RPMI7951 (cell line): ENCODE measurements around the gene USP35. TPM values are rescaled to one million over a fixed set of nuclear protein-coding genes. Genes with fewer than 3 reads are reported as not detected.
A peak's percentile ranks its signal among the peaks of the same experiment; 100 is the strongest.
"Not testable (repeated sequence)": the region's sequence is repeated elsewhere in the genome, so short reads cannot be mapped to it uniquely, and the experiment has no call there.

Experiments
- DNase-seq: peaks from one replicate; pipeline ENCODE4 v3.0.0-alpha.2; 2012; ENCODE audit warnings: low read depth
- total RNA-seq: library from RNA; depleted of rRNA; stranded (reverse); fragments of >200 nt; shearing (Covaris generic); gene quantifications from 2 replicates; pipeline ENCODE4 v1.2.3, GENCODE V29; 2014

USP35 gene
- total RNA-seq, 1 experiment from 2014 or later, result 3.8 TPM

DNA sequence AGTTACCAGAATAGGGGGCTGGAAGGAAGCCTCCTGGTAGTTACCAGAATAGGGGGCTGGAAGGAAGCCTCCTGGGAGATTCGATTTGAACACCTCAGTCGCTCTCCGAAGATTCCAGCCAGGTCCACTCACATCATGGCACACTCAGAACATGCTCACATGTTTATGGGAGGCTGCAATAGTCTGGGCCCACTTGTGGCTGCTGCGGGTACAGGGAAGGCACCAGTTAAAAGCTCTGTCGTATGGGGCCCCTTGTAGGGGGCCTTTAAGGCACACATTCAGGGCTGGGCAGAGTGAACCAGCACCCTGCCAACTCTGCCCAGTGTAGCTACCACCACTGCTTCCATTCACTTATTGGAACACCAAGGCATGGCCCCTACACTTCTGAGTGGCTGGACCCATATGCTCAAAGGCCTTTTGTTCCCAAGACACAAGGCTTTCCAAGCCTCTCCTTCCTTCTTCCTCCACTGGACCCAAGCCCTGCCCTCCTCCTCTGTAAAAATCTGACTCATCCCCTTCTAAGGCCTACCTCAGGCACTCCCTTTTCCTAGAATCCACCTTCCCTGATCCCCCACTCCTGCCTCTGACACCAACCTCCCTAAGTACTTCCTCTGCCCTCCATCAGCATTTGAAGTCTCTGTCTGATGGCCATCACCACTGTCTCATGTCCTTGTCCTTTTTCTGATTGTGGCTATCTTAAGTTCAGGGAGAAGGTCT, 28.0 kb downstream of the USP35 start:
- peak; percentile 7 for DNase-seq

DNA sequence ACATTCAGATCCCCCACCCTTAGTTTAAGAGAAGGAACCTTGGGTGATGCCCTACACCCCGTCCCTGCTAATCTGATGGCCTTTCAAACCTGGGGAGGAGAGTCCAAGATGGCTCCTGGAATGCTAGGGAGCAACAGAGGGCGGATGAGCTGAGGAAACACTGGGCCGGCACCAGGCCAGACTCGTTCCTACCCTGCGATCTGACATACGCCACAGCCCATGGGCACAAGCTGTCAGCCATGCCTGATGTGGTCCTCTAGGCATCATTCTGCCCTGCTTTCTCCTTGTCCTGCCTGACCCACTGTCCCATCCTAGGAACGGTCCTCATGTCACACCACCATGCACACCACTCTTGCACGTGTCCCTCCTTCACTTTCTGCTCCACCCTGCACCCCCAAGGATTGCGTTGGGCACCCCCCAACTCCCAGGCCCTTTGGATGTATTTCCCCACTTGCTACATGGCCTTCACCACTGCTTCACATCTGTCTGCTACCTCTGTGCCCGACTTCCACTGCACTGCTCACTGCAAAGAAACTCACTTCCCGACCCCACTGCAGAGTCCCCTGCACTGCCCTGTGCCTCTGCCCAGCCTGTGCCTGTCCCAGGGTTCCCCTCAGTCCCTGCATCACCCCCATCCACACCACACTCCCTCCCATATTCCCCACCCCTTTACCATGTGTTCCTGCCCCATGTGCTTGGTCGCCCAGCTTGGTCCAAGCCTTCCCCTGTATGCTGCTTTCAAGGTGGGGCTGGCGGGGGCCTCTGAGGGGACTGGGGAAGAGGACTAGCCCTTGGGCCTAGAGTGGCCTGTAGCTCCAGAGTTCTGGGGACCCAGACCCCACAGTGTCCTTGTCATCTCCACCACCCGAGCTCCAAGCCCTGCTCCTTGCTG, 29.2 kb downstream of the USP35 start:
- DNase-seq, result no peak

DNA sequence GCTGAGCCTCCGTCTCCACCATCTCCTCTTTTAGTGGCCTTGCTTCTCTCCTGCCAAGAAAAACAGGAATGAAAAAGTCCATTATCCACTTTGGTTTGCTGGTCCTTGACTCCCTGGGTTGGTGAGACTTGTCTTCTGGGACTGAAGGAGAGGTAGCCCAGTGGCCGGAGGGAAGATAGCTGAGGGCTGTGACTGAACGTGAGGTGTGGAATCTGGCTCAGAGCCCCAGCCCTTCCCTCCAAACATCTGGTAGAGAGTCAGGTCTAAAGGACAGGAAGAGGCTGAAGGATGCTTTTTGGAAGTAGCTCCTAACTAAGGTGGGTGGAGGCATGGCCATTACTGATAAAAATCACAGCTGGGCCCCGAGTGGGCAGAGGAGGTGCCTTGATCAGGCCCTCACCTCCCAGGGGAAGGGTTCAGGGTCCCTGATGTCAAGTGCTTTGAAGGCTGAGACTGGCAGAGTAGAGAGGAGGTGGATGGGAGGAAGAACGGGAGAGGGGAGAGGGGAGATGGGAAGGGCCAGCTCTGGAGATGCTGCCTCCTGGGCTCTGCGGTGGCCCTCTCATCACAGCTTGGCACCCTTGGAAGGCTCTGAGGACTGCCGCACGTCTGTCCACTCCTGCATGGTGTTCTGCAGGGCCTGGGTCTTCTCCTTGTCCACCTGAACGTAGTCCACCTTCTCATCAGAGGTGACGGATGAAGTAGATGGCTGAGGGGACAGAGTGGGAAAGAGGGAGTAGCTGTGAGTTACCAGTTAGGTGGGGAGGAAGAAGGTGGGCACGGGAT, 30.2 kb downstream of the USP35 start:
- no peak for DNase-seq

DNA sequence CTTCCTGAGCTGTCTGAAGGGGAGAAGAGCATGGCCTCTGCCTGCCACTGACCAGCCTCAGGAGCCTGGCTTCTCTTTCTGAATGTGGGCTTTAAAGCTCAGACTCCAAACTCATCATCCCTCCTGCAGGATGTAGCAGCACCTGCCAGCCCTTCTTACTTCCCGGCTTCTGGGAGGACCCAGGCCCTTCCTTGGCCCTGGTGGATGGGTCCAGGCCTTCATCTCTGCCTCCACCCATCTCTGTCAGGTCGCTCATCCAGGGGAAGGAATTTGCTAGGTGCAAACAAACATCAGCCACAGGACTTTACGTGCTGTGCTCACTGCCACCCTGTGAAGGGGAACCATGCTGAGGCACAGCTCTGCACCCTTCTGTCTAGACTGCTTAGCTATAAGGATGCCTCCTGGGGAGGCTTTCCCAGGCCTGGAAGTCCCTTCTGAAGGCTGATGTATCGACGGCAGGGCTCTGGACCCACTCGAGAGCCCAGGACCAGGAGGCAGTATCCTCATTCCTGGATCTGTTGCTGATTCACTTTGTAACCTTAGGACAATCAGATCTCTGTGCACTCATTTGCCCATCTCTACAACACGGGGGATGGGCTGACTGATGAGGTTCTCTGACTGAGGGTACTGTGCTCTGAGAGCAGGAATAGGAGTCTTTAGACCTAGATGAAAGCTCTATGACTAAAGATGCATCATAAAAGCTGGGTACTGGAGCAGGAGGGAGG, 30.9 kb downstream of the USP35 start:
- no peak for DNase-seq

DNA sequence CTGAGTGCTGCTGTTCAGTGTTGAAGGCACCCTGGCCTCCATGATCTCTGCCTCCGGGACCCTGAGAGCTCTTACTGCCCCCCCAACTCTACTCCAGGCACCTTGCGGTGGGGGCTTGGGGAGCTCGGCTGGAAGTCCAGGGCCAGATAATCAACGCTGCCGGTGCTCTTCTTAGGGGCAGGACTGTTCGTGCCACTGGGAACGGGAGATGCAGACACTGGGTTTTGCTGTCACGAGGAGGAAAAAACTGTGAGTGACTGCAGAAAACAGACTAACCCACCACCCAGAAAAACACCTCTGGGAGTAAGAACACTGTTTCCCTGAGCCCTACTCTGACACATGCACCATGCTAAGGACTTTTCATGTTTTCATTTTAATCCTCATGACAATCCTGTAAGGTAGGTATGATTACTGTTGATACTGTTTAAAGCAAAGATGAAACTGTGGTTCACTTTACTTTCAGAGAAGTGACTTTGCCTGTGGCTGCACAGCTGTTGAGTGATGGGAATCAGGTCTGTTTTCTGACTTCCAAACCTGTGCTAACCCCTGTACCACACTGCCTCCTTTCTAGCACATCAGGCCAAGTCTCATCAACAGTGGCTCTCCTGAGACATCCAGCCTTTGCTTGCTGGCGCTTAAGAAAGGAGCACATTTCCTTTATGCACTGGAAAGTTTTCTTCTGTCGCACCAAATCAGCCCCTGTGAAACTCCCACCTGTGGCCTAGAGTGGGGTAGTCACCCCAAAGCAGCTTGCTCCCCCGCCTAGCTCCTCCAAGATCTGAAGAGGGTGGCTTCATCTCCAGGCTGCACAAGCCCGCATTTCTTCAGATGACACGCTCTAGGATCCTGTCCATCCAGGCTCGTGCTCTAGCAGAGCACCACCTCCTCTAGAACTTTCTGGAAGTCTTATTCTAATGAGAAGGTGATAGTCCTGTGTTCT, 31.8 kb downstream of the USP35 start:
- no peak for DNase-seq

DNA sequence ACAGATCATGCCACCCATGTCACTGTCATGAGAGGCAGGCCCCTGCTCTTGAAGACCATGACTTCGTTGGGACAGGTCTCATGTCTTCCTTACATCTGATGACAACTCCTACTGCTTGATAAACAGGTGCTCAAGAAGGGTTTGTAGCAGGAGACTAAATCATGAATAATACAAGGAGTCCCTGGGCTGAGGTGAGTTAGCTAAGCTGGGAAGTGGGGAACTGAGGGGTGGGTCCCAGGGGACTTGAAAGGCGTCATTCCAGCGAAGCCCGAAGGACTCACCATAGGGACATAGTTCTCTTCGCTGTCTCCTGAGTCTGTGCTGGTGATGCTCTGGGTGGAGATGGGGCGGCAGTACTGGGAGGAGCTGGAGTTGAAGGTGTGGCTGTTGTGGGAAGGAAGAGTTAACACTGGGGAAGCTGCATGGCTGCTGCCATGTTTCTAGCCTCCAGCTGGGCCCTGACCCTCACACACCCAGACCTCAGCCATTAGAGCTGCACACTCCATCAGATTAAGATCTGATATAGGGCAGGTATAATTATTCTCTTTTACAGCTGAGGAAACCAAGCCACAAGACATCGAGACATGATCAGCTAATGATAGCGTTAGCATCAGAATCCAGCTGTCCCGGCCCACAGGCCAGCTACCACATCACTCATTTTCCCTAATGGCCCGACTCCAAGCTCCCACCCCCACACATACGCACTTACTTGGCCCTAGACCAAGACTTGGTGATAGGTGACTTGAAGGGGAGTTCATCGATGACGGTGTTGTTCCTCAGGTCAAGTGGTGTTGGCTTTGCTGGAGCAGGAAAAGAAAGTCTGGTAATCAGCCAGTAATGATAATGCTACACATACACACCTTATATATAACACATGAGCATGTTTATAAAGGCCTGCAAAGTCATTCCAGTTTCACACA, 32.9 kb downstream of the USP35 start:
- DNase-seq, result no peak

DNA sequence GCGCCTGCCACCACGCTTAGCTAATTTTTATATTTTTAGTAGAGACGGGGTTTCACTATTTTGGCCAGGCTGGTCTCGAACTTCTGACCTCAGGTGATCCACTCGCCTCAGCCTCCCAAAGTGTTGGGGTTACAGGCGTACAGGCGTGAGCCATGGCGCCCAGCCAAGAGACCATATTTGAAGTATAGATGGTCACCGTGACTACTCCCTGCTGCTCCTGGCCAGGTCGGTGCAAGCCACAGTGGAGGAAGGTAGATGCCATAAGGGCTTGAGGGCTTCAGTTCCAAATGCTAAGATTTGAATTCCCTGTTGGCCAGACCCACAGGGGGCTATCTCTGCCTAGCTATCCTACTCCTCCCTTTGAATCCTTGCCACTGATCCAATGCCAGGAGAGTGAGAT, 34.0 kb downstream of the USP35 start:
- DNase-seq, result not testable (repeated sequence)

DNA sequence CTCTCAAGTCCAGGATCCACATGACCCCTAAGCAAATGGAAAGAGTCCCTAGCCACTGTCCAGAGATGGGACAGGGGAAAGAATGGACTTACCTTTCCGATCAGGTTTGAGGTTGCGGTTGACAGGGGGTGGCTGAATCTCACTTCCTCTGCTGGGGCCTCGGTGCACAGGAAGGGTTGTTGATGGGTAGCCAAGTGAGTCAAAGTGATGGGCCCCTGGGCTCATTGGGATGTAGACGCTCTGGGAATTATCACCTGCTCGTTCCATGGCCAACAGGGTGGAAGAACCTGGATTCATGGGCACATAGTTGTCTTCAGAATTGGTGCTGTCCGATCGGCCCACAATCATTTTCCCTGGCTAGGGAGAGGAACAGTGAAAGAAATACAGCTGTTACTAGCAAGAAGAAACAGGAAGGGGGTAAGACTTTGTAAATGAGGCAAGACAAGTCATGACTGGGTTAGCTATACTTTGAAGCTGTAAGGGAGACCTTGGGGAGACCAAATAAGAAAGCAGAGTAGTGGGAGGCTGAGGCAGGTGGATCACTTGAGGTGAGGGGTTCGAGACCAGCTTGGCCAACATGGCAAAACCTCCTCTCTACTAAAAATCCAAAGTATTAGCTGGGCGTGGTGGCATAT, 34.7 kb downstream of the USP35 start:
- DNase-seq, result no peak

DNA sequence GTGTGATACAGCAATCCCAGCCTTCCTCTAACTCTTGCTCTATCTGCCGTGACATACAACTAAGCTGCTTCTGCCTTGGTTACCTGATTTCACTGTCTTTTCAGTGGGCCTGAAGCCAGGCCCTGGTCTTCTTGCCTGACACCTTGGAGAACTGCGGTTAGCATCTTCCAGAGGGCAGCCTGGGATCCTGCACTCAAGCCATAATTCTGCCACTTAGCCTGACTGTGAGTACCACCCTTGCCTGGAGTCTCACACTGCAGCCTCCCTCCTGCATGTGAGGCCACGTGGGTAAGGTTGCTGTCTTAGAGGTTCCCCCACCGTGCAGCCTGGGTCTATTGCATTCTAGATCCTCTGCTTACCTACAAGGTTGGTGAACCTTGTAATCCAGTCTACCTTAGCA, 35.8 kb downstream of the USP35 start:
- DNase-seq, result no peak

DNA sequence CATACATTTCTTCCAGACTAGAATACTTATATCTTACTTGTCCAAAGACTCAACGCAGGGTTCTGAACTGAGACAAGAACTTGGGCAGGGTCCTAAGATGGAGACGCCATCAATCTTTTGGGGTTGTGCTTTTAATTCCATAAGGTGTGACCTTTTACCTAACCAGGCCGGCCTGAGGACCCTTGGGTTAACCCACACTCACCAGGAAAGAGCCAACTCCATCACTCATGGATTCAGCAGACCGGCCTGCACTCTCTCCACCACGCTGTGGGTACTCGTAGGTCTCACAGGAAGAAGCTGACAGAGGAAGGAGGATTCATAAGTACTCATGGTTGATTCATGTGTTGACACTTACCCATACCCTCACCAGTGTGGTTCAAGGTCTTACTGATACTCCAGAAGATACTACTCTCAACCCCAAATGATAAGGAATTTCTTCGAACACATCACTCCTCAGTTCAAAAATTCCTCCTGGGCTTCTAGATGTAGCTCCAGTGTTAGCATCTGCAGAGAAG, 36.2 kb downstream of the USP35 start:
- DNase-seq, result no peak

DNA sequence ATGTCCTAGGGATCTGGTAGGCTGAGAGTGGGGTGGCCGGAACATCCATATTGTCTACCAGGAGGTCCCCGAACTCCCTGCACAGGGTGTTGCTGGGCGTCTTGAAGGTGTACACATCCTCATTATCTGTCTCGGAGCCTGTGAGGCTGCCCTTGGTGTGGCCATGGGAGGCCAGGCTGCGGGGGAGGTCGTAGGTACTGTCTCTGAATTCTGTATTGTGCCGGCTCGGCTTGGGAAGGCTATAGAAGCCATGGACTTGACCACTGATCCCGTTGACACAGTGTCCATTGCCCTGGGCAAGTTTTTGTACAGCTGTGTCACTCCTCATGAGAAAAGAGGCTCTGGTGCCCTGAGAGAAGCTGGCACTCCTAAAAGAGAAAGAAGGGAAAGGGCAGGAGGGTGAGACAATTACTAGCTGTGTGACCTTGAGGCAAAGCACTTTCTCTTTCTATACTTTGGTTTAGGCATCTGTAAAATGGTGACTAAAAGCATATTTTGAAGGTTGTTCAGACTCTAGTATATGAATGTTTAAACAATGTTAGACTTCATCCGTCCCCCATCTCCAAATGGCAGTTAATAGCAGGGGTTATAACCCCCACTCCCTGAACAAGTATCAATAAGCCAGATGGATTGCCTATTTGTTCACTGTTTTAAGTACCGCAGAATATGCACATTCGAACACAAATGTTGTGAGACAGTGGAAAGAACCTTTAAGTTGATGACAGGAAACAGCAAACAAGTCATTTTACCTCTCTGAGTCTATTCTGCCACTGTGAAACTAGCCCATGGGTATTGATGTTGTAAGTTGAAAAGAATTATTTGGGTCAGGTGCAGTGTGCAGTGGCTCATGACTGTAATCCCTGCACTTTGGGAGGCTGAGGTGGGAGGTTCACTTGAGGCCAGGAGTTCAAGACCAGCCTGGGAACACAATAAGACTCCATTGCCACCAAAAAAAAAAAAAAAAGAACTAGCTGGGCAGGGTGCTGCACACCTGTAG, 38.3 kb downstream of the USP35 start:
- peak; percentile 59 for DNase-seq

DNA sequence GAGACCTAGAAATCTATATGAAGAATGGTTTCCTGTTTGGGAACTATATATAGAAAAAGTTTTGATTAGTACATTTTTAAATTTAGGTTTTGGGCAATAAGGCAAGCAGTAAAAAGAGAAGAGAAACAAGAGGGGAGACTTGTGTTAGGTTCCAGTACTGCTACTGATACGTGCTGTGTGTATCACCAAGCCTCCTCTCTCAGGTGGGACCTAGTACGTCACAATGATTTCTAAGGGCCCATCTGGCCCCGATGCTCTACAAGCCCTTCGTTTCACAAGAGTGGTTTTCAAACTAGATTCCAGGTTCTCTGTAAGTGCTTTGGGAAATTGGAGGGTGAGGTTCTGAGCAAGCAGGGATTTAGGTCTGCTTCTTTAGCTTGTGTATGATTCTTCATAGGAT, 39.2 kb downstream of the USP35 start:
- no peak for DNase-seq

DNA sequence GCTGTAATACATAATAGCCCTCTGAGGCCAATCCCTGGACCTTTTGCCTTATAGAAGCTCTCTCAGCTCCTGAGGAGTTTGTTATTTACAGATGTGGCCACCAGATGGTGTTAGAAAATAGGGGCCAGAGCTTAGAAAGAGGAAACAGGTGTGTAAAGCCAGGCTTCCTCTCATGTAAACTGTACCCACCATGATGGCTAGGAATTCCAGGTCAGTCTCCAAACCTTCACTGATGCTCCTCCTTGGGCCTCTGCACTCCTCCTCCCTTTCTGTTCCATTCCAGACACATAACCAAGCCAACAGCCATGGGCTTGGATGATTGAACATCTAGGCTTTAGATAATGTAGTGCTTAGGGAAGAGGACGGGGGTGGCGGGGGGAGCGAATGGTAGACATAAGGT, 39.7 kb downstream of the USP35 start:
- DNase-seq, result peak; percentile 56

DNA sequence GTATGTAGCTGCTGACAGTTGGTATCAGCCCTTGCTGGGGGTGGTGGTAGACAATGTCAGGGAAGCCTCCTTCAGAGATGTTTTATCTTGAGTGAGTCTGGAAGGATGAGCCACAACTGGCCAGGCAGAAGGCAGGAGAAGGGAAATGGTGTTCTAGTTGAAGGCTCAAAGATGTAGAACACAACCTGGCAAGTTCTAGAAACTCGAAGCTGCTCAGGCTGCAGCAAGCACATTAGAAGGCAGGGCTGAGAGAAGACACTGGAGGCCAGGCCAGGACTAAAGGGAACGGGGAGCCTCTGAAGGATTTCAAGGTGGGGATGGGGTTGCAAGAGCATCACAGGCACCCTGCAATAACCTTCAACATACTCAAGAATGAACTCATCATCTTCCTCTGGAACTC, 40.4 kb downstream of the USP35 start:
- no peak for DNase-seq

DNA sequence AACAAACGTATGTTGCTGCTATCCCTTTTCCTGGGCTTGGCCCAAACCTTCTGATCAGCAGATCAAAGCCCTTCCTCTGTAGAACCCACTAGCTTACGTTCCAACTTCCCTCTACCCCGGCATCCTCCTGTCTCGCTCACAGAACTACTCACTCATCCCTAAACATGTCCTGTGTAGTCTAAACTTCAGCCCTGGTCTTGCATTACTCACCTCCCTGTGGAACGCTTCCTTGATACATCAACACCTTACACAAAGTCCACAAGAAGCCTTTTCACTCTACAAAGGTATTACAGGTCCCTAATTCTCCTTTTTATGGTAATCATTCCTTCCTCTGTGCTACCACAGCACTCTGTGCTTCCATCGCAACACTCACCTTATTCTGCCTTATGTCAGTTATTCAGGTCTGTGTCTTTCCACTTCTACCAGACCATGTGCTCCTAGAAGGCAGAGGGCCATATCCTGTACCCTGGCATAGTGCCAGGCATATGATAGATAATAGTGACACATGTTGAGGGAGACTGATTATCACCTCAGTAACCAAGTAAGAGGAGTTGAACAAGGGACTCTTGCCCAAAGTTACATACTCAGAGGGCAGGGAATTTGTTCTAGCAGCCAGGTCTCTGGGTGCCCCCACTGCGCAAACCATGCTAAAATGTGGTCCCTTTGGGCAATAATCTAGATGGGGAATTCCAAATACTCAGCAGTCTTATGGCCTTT, 41.6 kb downstream of the USP35 start:
- DNase-seq, result no peak

DNA sequence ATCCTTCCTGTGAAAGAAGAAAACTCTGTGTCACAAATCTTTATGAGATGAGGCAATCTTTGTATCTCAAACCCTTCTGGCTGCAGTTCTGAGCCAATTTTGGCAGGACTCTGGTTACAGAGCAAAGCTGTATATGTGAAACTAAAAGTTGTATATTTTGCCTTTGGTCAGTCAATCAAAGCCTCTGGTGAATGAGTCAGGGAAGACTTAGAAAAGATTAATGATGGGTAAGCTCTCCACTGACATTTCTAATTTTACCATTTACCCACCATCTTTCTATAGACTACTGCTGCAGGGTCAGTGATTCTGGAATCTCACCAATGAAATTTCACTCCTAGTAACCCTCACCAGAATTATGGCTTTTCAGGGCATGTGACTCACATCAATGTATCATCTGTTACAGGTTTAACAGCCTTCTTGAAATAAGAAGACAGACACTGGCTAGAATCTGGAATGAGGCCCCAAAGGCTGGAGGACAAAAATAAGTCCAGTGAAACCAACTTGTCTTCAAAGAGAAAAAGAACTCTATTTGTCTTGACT, 43.3 kb downstream of the USP35 start:
- peak; percentile 94 for DNase-seq
